Measurements from ENCODE around the gene SGSM2.

The SGSM2 gene

GRCh38 chr17:2337544-2338314 lies 428 bp downstream of the SGSM2 start:
- peak in 1 of 2 donors; percentile 18 for DNase-seq (ENCODE audit: low read depth in 1 of 2, low spot score in 1 of 2)

GRCh38 chr17:2338315-2338657 lies 985 bp downstream of the SGSM2 start:
- DNase-seq (ENCODE audit: low read depth in 1 of 2, low spot score in 1 of 2): no peak

GRCh38 chr17:2343421-2343820 lies 6.1 kb downstream of the SGSM2 start:
- no peak for DNase-seq (ENCODE audit: low read depth in 1 of 2, low spot score in 1 of 2)

- no peak for DNase-seq (ENCODE audit: low read depth in 1 of 2, low spot score in 1 of 2)
These were observed 7.2 kb downstream of the SGSM2 start for GRCh38 chr17:2344528-2344927.

GRCh38 chr17:2346475-2346874 lies 9.2 kb downstream of the SGSM2 start:
- DNase-seq (ENCODE audit: low read depth in 1 of 2, low spot score in 1 of 2): no peak

GRCh38 chr17:2347805-2348685 lies 10.7 kb downstream of the SGSM2 start:
- no peak for DNase-seq (ENCODE audit: low read depth in 1 of 2, low spot score in 1 of 2)

- DNase-seq (ENCODE audit: low read depth in 1 of 2, low spot score in 1 of 2): no peak
These were observed 14.0 kb downstream of the SGSM2 start for GRCh38 chr17:2351269-2351668.

- DNase-seq (ENCODE audit: low read depth in 1 of 2, low spot score in 1 of 2): no peak
These were observed 17.0 kb downstream of the SGSM2 start for GRCh38 chr17:2354311-2354710.

- no peak for DNase-seq (ENCODE audit: low read depth in 1 of 2, low spot score in 1 of 2)
These were observed 19.9 kb downstream of the SGSM2 start for GRCh38 chr17:2357237-2357636.

GRCh38 chr17:2357931-2358434 lies 20.7 kb downstream of the SGSM2 start:
- DNase-seq (ENCODE audit: low read depth in 1 of 2, low spot score in 1 of 2): no peak

- no peak for DNase-seq (ENCODE audit: low read depth in 1 of 2, low spot score in 1 of 2)
These were observed 23.9 kb downstream of the SGSM2 start for GRCh38 chr17:2361010-2361760.

GRCh38 chr17:2362016-2362415 lies 24.7 kb downstream of the SGSM2 start:
- DNase-seq (ENCODE audit: low read depth in 1 of 2, low spot score in 1 of 2): no peak

- no peak for DNase-seq (ENCODE audit: low read depth in 1 of 2, low spot score in 1 of 2)
These were observed 25.1 kb downstream of the SGSM2 start for GRCh38 chr17:2362416-2362815.

- no peak for DNase-seq (ENCODE audit: low read depth in 1 of 2, low spot score in 1 of 2)
These were observed 25.6 kb downstream of the SGSM2 start for GRCh38 chr17:2362881-2363280.

- no peak for DNase-seq (ENCODE audit: low read depth in 1 of 2, low spot score in 1 of 2)
These were observed 26.0 kb downstream of the SGSM2 start for GRCh38 chr17:2363318-2363717.

- DNase-seq (ENCODE audit: low read depth in 1 of 2, low spot score in 1 of 2): no peak
These were observed 26.8 kb downstream of the SGSM2 start for GRCh38 chr17:2363851-2364762.

- DNase-seq (ENCODE audit: low read depth in 1 of 2, low spot score in 1 of 2): no peak
These were observed 27.4 kb downstream of the SGSM2 start for GRCh38 chr17:2364763-2365116.

- no peak for DNase-seq (ENCODE audit: low read depth in 1 of 2, low spot score in 1 of 2)
These were observed 27.8 kb downstream of the SGSM2 start for GRCh38 chr17:2365132-2365531.

GRCh38 chr17:2366747-2367494 lies 29.6 kb downstream of the SGSM2 start:
- DNase-seq (ENCODE audit: low read depth in 1 of 2, low spot score in 1 of 2): no peak

- DNase-seq (ENCODE audit: low read depth in 1 of 2, low spot score in 1 of 2): no peak
These were observed 31.1 kb downstream of the SGSM2 start for GRCh38 chr17:2368359-2368758.

Measured in activated CD4-positive, alpha-beta T cell treated with anti-CD3 and anti-CD28 coated beads, Interleukin-2, amount 50 U/mL, for 24 hours (primary cell).